Measurements from ENCODE around the gene FCHSD2.

The FCHSD2 gene

DNA sequence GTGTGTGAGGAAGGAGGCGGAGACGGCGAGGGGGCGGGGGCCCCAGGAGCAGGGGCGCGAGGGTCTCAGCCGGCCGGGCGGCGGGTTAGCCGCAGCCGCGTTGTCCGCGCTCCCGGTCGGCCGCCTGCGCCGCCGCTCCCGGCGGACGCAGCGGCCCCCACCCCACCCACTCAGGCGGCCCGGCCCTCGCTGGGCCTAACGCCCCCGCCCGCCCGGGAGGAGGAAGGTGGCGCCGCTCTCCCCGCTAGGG is at the start of gene FCHSD2:
Gene FCHSD2 (minus strand): TSS at position 191 of the 250 bp plus-strand sequence. CDS start 441 bp downstream, outside the sequence.
- DNase-seq (ENCODE audit: low read depth in 2 of 2) = no peak

DNA sequence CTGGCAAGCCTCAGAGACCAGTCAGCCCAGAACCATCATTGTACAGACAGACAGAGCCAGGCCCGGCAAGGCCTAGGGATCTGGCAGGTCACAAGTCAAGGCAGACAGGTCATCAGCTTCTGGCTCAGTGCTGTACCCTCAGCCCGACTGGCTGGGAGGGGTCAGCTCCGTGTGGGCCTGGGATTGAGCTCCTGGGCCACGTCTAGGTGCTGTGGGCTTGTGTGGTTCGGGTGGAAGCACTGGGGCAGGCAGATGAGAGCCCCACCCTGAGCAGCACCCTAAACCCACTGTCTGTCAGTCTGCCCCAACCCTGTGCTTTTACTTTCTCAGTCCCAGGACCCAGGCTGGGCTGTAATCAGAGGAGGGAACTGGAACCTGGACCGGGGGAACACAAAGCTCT is 49.0 kb upstream of the FCHSD2 start:
- DNase-seq (ENCODE audit: low read depth in 2 of 2) = no peak

- no peak for DNase-seq (ENCODE audit: low read depth in 2 of 2)
These were observed 48.4 kb upstream of the FCHSD2 start for GRCh38 chr11:73190557-73190885.

DNA sequence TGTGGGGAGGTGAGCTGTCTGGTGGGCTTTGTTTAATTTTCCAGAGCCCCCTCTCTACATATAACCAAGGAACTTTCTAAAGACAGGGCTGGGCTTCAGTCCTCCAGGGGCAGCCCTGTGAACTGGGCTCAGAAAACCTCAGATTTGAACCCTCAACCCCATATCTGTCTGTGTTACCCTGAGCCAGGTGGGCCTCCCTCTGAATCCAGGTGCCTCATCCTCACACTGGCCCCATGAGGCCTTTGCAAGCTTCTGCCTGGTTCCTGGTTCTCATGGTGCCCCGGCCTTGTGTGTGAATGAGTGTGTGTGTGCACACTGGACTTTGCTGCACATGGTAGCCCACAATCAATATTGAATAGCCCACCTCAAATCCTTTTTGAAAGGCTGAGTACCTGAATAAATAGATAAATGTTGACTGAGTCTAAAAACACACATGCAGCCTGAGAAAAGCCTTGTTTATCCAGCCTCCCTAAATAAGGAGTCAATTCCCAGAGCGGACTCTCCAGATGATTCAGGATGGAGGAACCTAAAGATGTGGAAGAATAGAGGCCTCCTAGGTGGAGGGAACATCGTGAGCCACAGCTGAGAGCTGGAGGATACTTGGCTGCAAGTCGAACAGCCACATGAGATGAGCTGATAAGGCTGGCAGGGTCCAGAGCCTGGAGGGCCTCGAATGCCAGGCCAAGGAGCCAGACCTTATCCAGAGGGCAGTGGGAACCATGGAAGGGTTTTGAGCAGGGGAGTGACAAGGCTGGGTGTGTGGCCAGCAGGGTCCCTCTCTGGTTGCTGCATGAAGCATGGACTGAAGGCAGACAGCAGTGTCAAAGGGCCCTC is 47.8 kb upstream of the FCHSD2 start:
- no peak for DNase-seq (ENCODE audit: low read depth in 2 of 2)

GRCh38 chr11:73189315-73189714 is 47.2 kb upstream of the FCHSD2 start:
- no peak for DNase-seq (ENCODE audit: low read depth in 2 of 2)

- no peak for DNase-seq (ENCODE audit: low read depth in 2 of 2)
These were observed 46.2 kb upstream of the FCHSD2 start for GRCh38 chr11:73188301-73188700.

DNA sequence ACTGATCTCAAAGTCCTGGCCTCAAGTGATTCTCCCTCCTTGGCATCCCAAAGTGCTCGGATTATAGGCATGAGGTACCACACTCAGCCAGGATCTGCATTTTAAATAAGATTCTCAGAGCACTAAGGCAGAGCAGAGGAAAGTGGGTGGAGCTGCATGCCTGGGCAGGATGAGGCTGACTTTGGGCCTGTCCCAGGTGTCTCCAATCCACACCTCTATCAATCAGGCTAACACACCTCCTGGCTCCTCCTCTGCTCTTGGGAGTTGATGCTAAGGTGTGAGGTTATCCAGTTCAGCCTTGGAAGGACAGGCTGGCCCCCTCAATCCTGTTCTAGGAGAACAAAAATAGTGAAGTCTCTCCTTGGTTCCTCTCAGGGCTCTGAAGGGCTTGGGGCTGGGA is 45.7 kb upstream of the FCHSD2 start:
- no peak for DNase-seq (ENCODE audit: low read depth in 2 of 2)

DNA sequence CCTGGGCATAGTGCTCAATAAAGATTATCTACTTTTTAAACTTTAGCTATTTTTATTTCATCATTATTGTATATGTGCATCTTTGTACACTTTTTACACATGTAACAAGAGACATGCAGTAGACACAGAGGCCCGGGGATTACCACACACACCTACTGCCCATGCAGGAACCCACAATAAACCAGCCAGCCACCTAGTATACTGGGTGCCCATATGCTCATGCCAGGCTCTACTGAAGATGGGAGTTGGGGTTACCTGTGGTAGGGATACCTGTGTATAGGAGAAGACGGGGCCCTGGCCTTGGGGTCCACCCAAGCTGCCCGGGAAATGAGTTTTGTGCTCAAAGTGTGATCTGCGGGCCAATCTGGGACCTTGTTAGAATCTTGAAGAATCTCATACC is 44.8 kb upstream of the FCHSD2 start:
- no peak for DNase-seq (ENCODE audit: low read depth in 2 of 2)

GRCh38 chr11:73186294-73186850 is 44.3 kb upstream of the FCHSD2 start:
- DNase-seq (ENCODE audit: low read depth in 2 of 2) = no peak

GRCh38 chr11:73185680-73186293 is 43.7 kb upstream of the FCHSD2 start:
- DNase-seq (ENCODE audit: low read depth in 2 of 2) = no peak

DNA sequence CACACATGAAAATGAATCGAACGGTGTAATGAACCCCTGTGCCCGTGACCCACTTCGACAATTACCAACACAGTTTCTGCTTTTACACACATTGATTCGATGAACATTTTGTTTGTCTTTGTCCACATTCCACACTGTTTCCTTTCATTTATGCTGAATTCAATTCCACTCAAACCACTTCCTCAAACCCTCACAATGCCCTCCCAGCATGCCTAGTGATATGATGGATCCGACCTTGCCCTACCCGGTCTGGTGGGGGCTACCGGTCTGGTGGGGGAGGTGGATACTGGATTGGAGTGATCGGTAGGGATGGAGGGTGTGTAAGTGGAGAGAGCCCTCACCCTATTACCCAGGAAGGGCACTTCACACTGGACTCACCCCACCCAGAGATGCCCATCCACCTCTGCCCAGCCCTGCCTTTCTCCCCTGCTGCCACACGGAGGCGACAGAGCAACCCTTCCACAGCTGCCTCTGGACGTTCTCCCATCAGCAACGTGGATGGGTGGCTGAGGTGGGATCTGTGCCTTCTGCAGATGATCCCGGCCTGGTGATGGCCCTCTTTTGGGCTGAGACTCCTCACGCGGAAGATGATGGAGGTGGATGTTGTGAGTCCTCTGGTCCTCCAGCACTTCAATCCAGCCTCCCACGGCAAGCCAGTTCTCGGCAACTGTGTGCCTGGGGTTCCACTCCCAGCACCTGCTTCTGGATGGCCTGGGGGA is 43.0 kb upstream of the FCHSD2 start:
- DNase-seq (ENCODE audit: low read depth in 2 of 2) = peak in 1 of 2 donors; percentile 10

GRCh38 chr11:73182824-73183321 is 40.8 kb upstream of the FCHSD2 start:
- DNase-seq (ENCODE audit: low read depth in 2 of 2) = no peak

DNA sequence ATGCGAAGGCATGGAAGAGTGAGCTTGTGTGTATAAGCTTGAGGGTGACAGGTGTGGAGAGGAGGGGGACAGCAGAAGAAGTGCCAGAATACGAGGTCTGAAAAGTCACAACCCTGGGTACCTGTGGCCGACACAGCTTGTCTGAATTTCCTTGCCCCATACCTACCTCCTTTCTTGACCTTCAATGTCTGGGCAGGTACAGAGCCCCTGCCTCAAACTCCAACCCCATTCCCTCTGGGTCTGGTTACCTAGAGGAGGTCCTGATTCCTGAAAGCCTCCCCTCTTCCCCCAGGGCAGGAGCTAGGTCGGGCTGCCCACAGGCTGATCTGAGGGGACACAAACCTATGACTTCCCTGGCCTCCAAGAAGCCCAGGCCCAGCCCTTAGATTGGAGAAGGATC is 36.6 kb upstream of the FCHSD2 start:
- no peak for DNase-seq (ENCODE audit: low read depth in 2 of 2)

DNA sequence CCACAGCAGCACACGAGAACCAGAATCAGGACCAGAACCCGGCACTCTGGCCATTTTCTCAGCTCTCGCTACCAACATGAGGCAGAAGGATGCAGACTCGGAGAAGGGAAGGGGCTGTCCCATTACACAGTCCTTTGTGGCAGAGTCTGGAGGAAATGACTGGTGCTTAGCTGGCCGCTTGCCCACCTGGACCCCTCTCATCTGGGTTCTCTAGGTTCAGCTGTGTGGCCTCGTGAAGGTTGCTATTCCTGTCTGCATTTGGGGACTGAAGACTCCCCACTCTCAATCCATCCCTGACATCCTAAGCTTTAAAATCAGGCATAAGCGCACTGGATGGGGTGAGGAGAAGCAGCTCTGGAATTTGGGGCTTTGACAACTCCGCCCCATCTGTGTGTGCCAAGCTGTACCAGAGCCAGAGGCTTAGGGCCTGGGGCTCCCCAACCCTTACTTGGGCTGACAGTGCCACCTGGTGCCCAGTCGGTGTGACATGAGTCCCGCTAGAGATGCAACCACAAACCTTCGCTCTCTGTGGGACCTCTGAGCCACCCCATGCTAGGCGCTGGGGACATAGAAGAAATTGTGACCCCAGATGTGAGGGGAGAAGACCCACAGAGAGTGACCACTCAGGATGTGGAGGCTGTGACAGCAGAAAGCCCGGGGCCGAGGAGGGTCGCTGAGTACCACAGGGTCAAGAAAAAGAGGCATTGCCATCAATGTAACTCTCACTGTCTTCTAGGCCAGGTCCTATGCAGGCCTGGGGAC is 35.8 kb upstream of the FCHSD2 start:
- peak; percentile 60 to 64 for DNase-seq (ENCODE audit: low read depth in 2 of 2)

DNA sequence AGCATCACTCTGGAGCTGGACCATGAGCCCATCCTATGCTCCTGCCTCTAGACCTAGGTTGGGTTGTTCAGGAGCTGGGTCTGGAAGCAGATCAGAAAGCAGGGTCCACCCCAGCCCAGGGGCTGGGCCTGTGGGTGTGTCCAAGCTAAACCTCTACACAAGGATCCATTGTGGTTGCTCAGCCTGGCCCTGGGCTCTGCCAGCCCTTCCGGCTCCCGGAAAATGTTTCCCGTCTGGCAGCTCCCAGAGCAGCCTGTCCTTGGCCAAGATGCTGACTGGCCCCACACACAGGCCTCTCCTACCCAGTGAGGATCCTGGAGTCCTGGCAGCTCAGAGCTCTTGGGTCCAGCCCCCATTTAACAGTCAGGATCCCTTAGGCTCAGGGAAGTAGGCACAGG is 35.3 kb upstream of the FCHSD2 start:
- DNase-seq (ENCODE audit: low read depth in 2 of 2) = no peak

GRCh38 chr11:73176874-73177155 is 34.7 kb upstream of the FCHSD2 start:
- no peak for DNase-seq (ENCODE audit: low read depth in 2 of 2)

DNA sequence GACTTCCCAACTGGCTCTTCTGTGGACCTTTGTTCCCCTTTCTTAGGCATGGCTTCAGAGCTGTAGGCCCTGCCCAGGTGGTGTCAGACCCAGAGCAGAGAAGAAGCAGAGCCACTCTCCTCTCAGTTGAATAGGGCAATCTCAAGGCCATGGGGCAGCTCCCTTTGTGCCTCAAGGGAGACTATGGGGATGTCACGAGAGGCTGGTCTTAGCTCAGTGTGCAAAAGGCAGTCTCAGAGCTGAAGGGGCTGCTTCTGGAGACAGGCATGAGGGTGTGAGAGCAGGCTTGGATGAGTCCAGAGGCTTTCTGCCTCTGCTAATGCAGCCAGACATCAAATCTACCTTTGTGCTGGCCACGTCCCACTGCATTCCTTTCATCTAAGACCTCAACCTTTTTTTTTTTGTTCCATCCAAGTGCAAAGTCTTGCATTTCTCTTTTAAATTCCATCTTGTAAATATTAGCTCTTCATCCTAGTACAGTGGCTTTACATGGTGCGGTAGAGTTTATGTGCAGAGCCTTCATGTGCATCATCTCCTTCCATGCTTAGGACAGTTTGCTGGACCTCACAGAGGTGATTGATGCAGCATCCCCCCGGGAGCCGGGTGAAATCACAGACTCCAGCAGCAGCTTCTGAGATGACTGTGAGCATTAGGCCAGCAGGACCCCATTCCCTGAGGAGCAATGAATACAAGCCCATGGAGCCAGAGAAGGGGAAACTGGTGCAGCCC is 34.2 kb upstream of the FCHSD2 start:
- no peak for DNase-seq (ENCODE audit: low read depth in 2 of 2)

GRCh38 chr11:73175551-73176144 is 33.5 kb upstream of the FCHSD2 start:
- no peak for DNase-seq (ENCODE audit: low read depth in 2 of 2)

DNA sequence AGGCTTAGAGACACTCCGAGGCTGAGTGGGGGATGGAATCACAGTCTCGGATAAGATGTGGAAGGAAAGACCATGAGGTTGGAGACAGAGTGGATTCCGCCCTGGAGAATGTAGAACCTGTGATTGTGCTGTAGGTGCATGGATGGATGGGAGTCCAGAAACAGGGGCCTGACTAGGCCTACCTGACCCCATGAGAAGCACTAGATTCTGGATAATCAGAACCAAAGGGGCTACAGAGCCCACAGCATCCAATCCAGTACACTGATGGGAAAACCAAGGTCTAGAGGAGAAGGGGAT is 32.3 kb upstream of the FCHSD2 start:
- DNase-seq (ENCODE audit: low read depth in 2 of 2) = no peak

- DNase-seq (ENCODE audit: low read depth in 2 of 2) = no peak
These were observed 31.8 kb upstream of the FCHSD2 start for GRCh38 chr11:73173755-73174494.
